Urinary bladder (tissue), 4 donors: Measurements from ENCODE around the gene NANOGP8. TPM values are rescaled to one million over a fixed set of nuclear protein-coding genes. Genes with fewer than 3 reads are reported as not detected.
"Not testable (repeated sequence)": the region's sequence is repeated elsewhere in the genome, so short reads cannot be mapped to it uniquely, and the experiment has no call there.

Source experiments
- DNase-seq: peaks from one replicate; pipeline ENCODE4 v3.0.0-alpha.2; 2015; ENCODE audit errors: extremely low spot score
- H3K27ac ChIP-seq: one replicate; pipeline ENCODE4 v1.5.1; 2013; ENCODE audit warnings: low read depth, mild to moderate bottlenecking, moderate library complexity
- H3K36me3 ChIP-seq: one replicate; pipeline ENCODE4 v1.6.1; 2013; ENCODE audit warnings: mild to moderate bottlenecking, moderate library complexity; ENCODE audit not compliant: insufficient read depth
- H3K4me1 ChIP-seq: one replicate; pipeline ENCODE4 v1.6.1; 2013; ENCODE audit warnings: mild to moderate bottlenecking, moderate library complexity; ENCODE audit not compliant: insufficient read depth
- H3K4me3 ChIP-seq: one replicate; pipeline ENCODE4 v1.5.1; 2013; ENCODE audit warnings: low read depth, low read length
- WGBS: extraction: QIAGEN DNeasy Blood & Tissue Kit; methylation state at CpG from one replicate; pipeline ENCODE4 v1.1.7; 2013; 5-methylcytosine and 5-hydroxymethylcytosine counted together
- polyA plus RNA-seq: library from polyadenylated mRNA; stranded (reverse); fragments of 200-250 nt; gene quantifications from one replicate; pipeline ENCODE4 v1.2.3, GENCODE V29; 2013
- total RNA-seq: library from RNA; depleted of rRNA; stranded (reverse); fragments of >200 nt; gene quantifications from one replicate; pipeline ENCODE4 v1.2.3, GENCODE V29; 2014
- donor health status: healthy with polysubstance abuse.
- donor health status: healthy.

NANOGP8 gene
- total RNA-seq (0.53 TPM), polyA plus RNA-seq (not detected)

- H3K36me3 ChIP-seq, H3K4me1 ChIP-seq, H3K4me3 ChIP-seq, DNase-seq, H3K27ac ChIP-seq: not testable (repeated sequence)
- 76% methylated on average over 8 of the region's 8 CpGs for WGBS
These were observed at the start of gene NANOGP8 for GRCh38 chr15:35085176-35085919. Gene NANOGP8 (minus strand): TSS chr15:35085295. CDS start chr15:35085110, 185 bp downstream.

- no peak for DNase-seq
- WGBS, result 97% methylated on average over 1 of the region's 1 CpG
- no peaks in the 10 kb centered on the region for H3K36me3 ChIP-seq
- H3K4me1 ChIP-seq, result no peaks in the 10 kb centered on the region
- H3K27ac ChIP-seq, result no peak overlapping the region
- H3K4me3 ChIP-seq, result no peak overlapping the region
These were observed 49.2 kb upstream of the NANOGP8 start for GRCh38 chr15:35134299-35134698.

GRCh38 chr15:35130245-35130644, 45.1 kb upstream of the NANOGP8 start:
- Histone ChIP-seq H3K36me3 (no peaks in the 10 kb centered on the region), H3K27ac (no peak overlapping the region), H3K4me3 (no peak overlapping the region), H3K4me1 (no peaks in the 10 kb centered on the region)
- WGBS, result 30% methylated on average over 1 of the region's 1 CpG
- DNase-seq, result no peak

- no peak for DNase-seq
- Histone ChIP-seq H3K4me3 (no peak overlapping the region), H3K4me1 (no peaks in the 10 kb centered on the region), H3K27ac (no peak overlapping the region), H3K36me3 (no peaks in the 10 kb centered on the region)
- WGBS, result 97% methylated on average over 4 of the region's 4 CpGs
These were observed 44.3 kb upstream of the NANOGP8 start for GRCh38 chr15:35129361-35129760.

GRCh38 chr15:35127717-35128116, 42.6 kb upstream of the NANOGP8 start:
- H3K4me3 ChIP-seq, result no peak overlapping the region
- DNase-seq, result no peak
- no peaks in the 10 kb centered on the region for H3K36me3 ChIP-seq
- no peaks in the 10 kb centered on the region for H3K4me1 ChIP-seq
- whole genome bisulfite sequencing, result 97% methylated on average over 1 of the region's 1 CpG
- H3K27ac ChIP-seq, result no peak overlapping the region

- Histone ChIP-seq H3K27ac (no peak overlapping the region), H3K4me3 (no peak overlapping the region), H3K4me1 (no peaks in the 10 kb centered on the region), H3K36me3 (no peaks in the 10 kb centered on the region)
- 86% methylated on average over 1 of the region's 1 CpG for WGBS
- DNase-seq, result no peak
These were observed 41.1 kb upstream of the NANOGP8 start for GRCh38 chr15:35126236-35126635.

GRCh38 chr15:35123743-35124142, 38.6 kb upstream of the NANOGP8 start:
- H3K4me1 ChIP-seq, result no peaks in the 10 kb centered on the region
- DNase-seq, result no peak
- H3K27ac ChIP-seq, result no peak overlapping the region
- no peak overlapping the region for H3K4me3 ChIP-seq
- H3K36me3 ChIP-seq, result no peaks in the 10 kb centered on the region

GRCh38 chr15:35121611-35122359, 36.7 kb upstream of the NANOGP8 start:
- WGBS, result 95% methylated on average over 47 of the region's 47 CpGs

GRCh38 chr15:35120173-35120572, 35.1 kb upstream of the NANOGP8 start:
- WGBS, result 94% methylated on average over 6 of the region's 6 CpGs
- no peak for DNase-seq
- H3K27ac ChIP-seq, result no peak overlapping the region
- H3K4me3 ChIP-seq, result no peak overlapping the region
- H3K4me1 ChIP-seq, result no peaks in the 10 kb centered on the region
- H3K36me3 ChIP-seq, result no peaks in the 10 kb centered on the region

More at GRCh38 chr15:35121611-35122359, 36.7 kb upstream of the NANOGP8 start:
- H3K4me1 ChIP-seq, result no peaks in the 10 kb centered on the region
- H3K27ac ChIP-seq, result no peak overlapping the region
- no peaks in the 10 kb centered on the region for H3K36me3 ChIP-seq
- no peak for DNase-seq
- no peak overlapping the region for H3K4me3 ChIP-seq

- WGBS, result 45% methylated on average over 2 of the region's 2 CpGs
- Histone ChIP-seq H3K4me3 (no peak overlapping the region), H3K36me3 (no peaks in the 10 kb centered on the region), H3K27ac (no peak overlapping the region), H3K4me1 (no peaks in the 10 kb centered on the region)
- no peak for DNase-seq
These were observed 33.9 kb upstream of the NANOGP8 start for GRCh38 chr15:35118960-35119359.

- Histone ChIP-seq H3K4me3 (no peak overlapping the region), H3K4me1 (no peaks in the 10 kb centered on the region), H3K36me3 (no peaks in the 10 kb centered on the region), H3K27ac (no peak overlapping the region)
- no peak for DNase-seq
- WGBS, result 77% methylated on average over 2 of the region's 2 CpGs
These were observed 32.6 kb upstream of the NANOGP8 start for GRCh38 chr15:35117543-35118265.

- WGBS, result 38% methylated on average over 5 of the region's 5 CpGs
- Histone ChIP-seq H3K4me3 (no peak overlapping the region), H3K36me3 (no peaks in the 10 kb centered on the region), H3K4me1 (no peaks in the 10 kb centered on the region), H3K27ac (no peak overlapping the region)
- no peak for DNase-seq
These were observed 30.1 kb upstream of the NANOGP8 start for GRCh38 chr15:35115155-35115725.

- WGBS, result 95% methylated on average over 2 of the region's 2 CpGs
- no peak overlapping the region for H3K4me3 ChIP-seq
- no peaks in the 10 kb centered on the region for H3K36me3 ChIP-seq
- DNase-seq, result no peak
- H3K27ac ChIP-seq, result no peak overlapping the region
- H3K4me1 ChIP-seq, result no peaks in the 10 kb centered on the region
These were observed 27.3 kb upstream of the NANOGP8 start for GRCh38 chr15:35112346-35112745.
